NCI-H345 (cell line): Measurements from ENCODE around the gene ACBD3.

ENCODE experiments used
- DNase-seq: peaks from one replicate; lab custom pipeline; 2025; lab: John Stamatoyannopoulos, UW

The ACBD3 gene

GRCh38 chr1:226134170-226135058 is 52.1 kb downstream of the ACBD3 start:
- DNase-seq: no peak

GRCh38 chr1:226133504-226134123 is 52.9 kb downstream of the ACBD3 start:
- DNase-seq: no peak

- no peak for DNase-seq
Observed at GRCh38 chr1:226132728-226133503, 53.6 kb downstream of the ACBD3 start.

- no peak for DNase-seq
Observed at GRCh38 chr1:226131639-226132038, 54.9 kb downstream of the ACBD3 start.

GRCh38 chr1:226129230-226129629 is 57.3 kb downstream of the ACBD3 start:
- DNase-seq: no peak

GRCh38 chr1:226128487-226129075 is 58.0 kb downstream of the ACBD3 start:
- DNase-seq: no peak

- DNase-seq: no peak
Observed at GRCh38 chr1:226126824-226127569, 59.5 kb downstream of the ACBD3 start.

GRCh38 chr1:226125831-226126230 is 60.7 kb downstream of the ACBD3 start:
- DNase-seq: no peak

- DNase-seq: peak; percentile 83
Observed at GRCh38 chr1:226125097-226125630, 61.4 kb downstream of the ACBD3 start.

- DNase-seq: no peak
Observed at GRCh38 chr1:226123591-226124471, 62.7 kb downstream of the ACBD3 start.

- no peak for DNase-seq
Observed at GRCh38 chr1:226123212-226123560, 63.4 kb downstream of the ACBD3 start.

- peak; percentile 86 for DNase-seq
Observed at GRCh38 chr1:226121587-226122400, 64.7 kb downstream of the ACBD3 start.

- DNase-seq: no peak
Observed at GRCh38 chr1:226121049-226121586, 65.4 kb downstream of the ACBD3 start.

- DNase-seq: no peak
Observed at GRCh38 chr1:226120398-226120797, 66.1 kb downstream of the ACBD3 start.

GRCh38 chr1:226119169-226119568 is 67.4 kb downstream of the ACBD3 start:
- DNase-seq: no peak

- no peak for DNase-seq
Observed at GRCh38 chr1:226118357-226118756, 68.2 kb downstream of the ACBD3 start.

GRCh38 chr1:226117330-226117729 is 69.2 kb downstream of the ACBD3 start:
- no peak for DNase-seq

GRCh38 chr1:226116673-226117072 is 69.9 kb downstream of the ACBD3 start:
- no peak for DNase-seq

GRCh38 chr1:226112626-226113025 is 73.9 kb downstream of the ACBD3 start:
- no peak for DNase-seq
